ENCODE results near the gene TAL2.

Gene TAL2

GRCh38 chr9:105662184-105663104 is at the start of gene TAL2:
TSS of gene TAL2 (plus strand) at chr9:105662457. CDS start at chr9:105662497, 40 bp downstream.
- no peak within 1 kb of the TSS for H3K4me3 ChIP-seq
- no peak within 1 kb of the TSS for H3K27ac ChIP-seq
- no peak for DNase-seq (ENCODE audit: low spot score)
- no peak for TF ChIP-seq CTCF (IDR thresholded peaks at IDR 0.05)

- H3K4me3 ChIP-seq, result no peak overlapping the region
- H3K27ac ChIP-seq, result no peak overlapping the region
- no peak for TF ChIP-seq CTCF (IDR thresholded peaks at IDR 0.05)
- no peak for DNase-seq (ENCODE audit: low spot score)
These were observed 41.3 kb upstream of the TAL2 start for GRCh38 chr9:105621001-105621400.

GRCh38 chr9:105625088-105625487 is 37.2 kb upstream of the TAL2 start:
- Histone ChIP-seq H3K4me3 (no peak overlapping the region), H3K27ac (no peak overlapping the region)
- no peak for TF ChIP-seq CTCF (IDR thresholded peaks at IDR 0.05)
- no peak for DNase-seq (ENCODE audit: low spot score)

GRCh38 chr9:105632807-105633206 is 29.4 kb upstream of the TAL2 start:
- Histone ChIP-seq H3K27ac (no peak overlapping the region), H3K4me3 (no peak overlapping the region)
- no peak for TF ChIP-seq CTCF (IDR thresholded peaks at IDR 0.05)
- no peak for DNase-seq (ENCODE audit: low spot score)

- no peak for TF ChIP-seq CTCF (IDR thresholded peaks at IDR 0.05)
- Histone ChIP-seq H3K27ac (no peak overlapping the region), H3K4me3 (no peak overlapping the region)
- DNase-seq (ENCODE audit: low spot score), result no peak
These were observed 28.8 kb upstream of the TAL2 start for GRCh38 chr9:105633411-105633810.

- DNase-seq (ENCODE audit: low spot score), result no peak
- H3K4me3 ChIP-seq, result no peak overlapping the region
- no peak for TF ChIP-seq CTCF (IDR thresholded peaks at IDR 0.05)
- H3K27ac ChIP-seq, result no peak overlapping the region
These were observed 25.9 kb upstream of the TAL2 start for GRCh38 chr9:105636331-105636730.
